HepG2 (cell line): Measurements from ENCODE around the gene TRAK1. TPM values are rescaled to one million over a fixed set of nuclear protein-coding genes. Genes with fewer than 3 reads are reported as not detected.
A peak's percentile ranks its signal among the peaks of the same experiment; 100 is the strongest.

Source experiments
- AGO1 ChIP-seq: fragments of 200-400 bp; formaldehyde crosslinking; IDR thresholded peaks from 2 replicates; pipeline ENCODE4 v1.6.1; 2017; ENCODE audit warnings: mild to moderate bottlenecking, low read depth, low read length, moderate library complexity; ENCODE audit not compliant: poor library complexity, severe bottlenecking
- ATF1 ChIP-seq: IDR thresholded peaks from 2 replicates; pipeline ENCODE4 v1.6.1; 2016; ENCODE audit warnings: mild to moderate bottlenecking, control low read depth
- ATM ChIP-seq: fragments of 450-650 bp; IDR thresholded peaks from 2 replicates; pipeline ENCODE4 v1.7.1; 2017; ENCODE audit warnings: mild to moderate bottlenecking, borderline replicate concordance
- HDAC2 ChIP-seq: sonication (generic); formaldehyde crosslinking; IDR thresholded peaks from 2 replicates; pipeline ENCODE4 v1.4.0; 2020; ENCODE audit warnings: missing genetic modification reagents
- MXD4 ChIP-seq: IDR thresholded peaks from 2 replicates; pipeline ENCODE4 v1.6.1; 2016; ENCODE audit warnings: mild to moderate bottlenecking, missing biosample characterization, missing genetic modification reagents
- NFYC ChIP-seq: IDR thresholded peaks from 2 replicates; pipeline ENCODE4 v1.6.1; 2016; ENCODE audit warnings: missing genetic modification reagents, missing compliant biosample characterization
- RAD51 ChIP-seq: fragments of 450-650 bp; IDR thresholded peaks from 2 replicates; pipeline ENCODE4 v1.6.1; 2016; ENCODE audit warnings: borderline replicate concordance
- RBM39 ChIP-seq: fragments of 200-400 bp; formaldehyde crosslinking; IDR thresholded peaks from one replicate; pipeline ENCODE4 v1.6.1; 2018; ENCODE audit warnings: antibody characterized with exemption, mild to moderate bottlenecking, low read depth, low read length; ENCODE audit not compliant: poor library complexity, severe bottlenecking
- SAFB2 ChIP-seq: sonication (generic); formaldehyde crosslinking; IDR thresholded peaks from 2 replicates; pipeline ENCODE4 v1.5.1; 2020; ENCODE audit warnings: missing genetic modification reagents, low read depth, mild to moderate bottlenecking, borderline replicate concordance
- SNRNP70 ChIP-seq: fragments of 200-400 bp; formaldehyde crosslinking; IDR thresholded peaks from 2 replicates; pipeline ENCODE4 v1.6.1; 2017; ENCODE audit warnings: mild to moderate bottlenecking, low read depth, low read length, moderate library complexity
- TCF7L2 ChIP-seq: IDR thresholded peaks from 2 replicates; pipeline ENCODE4 v1.6.1; 2011; ENCODE audit warnings: mild to moderate bottlenecking, low read depth, low read length, moderate library complexity
- ZC3H4 ChIP-seq: sonication (generic); formaldehyde crosslinking; IDR thresholded peaks from 2 replicates; pipeline ENCODE4 v1.4.0; 2020; ENCODE audit warnings: missing genetic modification reagents, borderline replicate concordance
- ZMYM4 ChIP-seq: sonication (generic); formaldehyde crosslinking; IDR thresholded peaks from 2 replicates; pipeline ENCODE4 v1.8.1; 2023; ENCODE audit warnings: mild to moderate bottlenecking, missing genetic modification reagents
- ZNF124 ChIP-seq: sonication (generic); formaldehyde crosslinking; IDR thresholded peaks from 2 replicates; pipeline ENCODE4 v1.4.0; 2020; ENCODE audit warnings: missing genetic modification reagents
- ZNF557 ChIP-seq: sonication (generic); formaldehyde crosslinking; IDR thresholded peaks from 2 replicates; pipeline ENCODE4 v1.4.0; 2020; ENCODE audit warnings: missing genetic modification reagents
- ZNF772 ChIP-seq: sonication (generic); formaldehyde crosslinking; IDR thresholded peaks from 2 replicates; pipeline ENCODE4 v1.5.0; 2020; ENCODE audit warnings: mild to moderate bottlenecking, missing genetic modification reagents
- ZNF777 ChIP-seq: sonication (generic); formaldehyde crosslinking; IDR thresholded peaks from 2 replicates; pipeline ENCODE4 v1.4.0; 2020; ENCODE audit warnings: missing genetic modification reagents
- ZSCAN21 ChIP-seq: sonication (generic); formaldehyde crosslinking; IDR thresholded peaks from 2 replicates; pipeline ENCODE4 v1.8.0; 2022; ENCODE audit warnings: mild to moderate bottlenecking, missing genetic modification reagents, moderate library complexity, borderline replicate concordance
- ZSCAN31 ChIP-seq: sonication (generic); formaldehyde crosslinking; IDR thresholded peaks from 2 replicates; pipeline ENCODE4 v1.5.0; 2020; ENCODE audit warnings: low read depth, mild to moderate bottlenecking, missing genetic modification reagents
- polyA plus RNA-seq, 8 experiments: library from polyadenylated mRNA; depleted of rRNA in 3 of 8; stranded (reverse) in 7 of 8; unstranded in 1 of 8; fragments of >200 nt; fragmentation: Illumina TruSeq in 4 of 8; extraction: Trizol in 4 of 8; gene quantifications; 2 replicates each; pipeline versions ENCODE4 v1.2.1 to v1.2.3, GENCODE V29; 2011 to 2016; ENCODE audit warnings: low read depth in 4 of 8, missing spikeins in 1 of 8, mixed read lengths in 1 of 8; ENCODE audit not compliant: insufficient read depth in 1 of 8
- total RNA-seq, 5 experiments: library from RNA; depleted of rRNA; stranded (reverse); fragments of >200 nt; fragmentation: Illumina TruSeq; extraction: Trizol; gene quantifications; 2 replicates each; pipeline ENCODE4 v1.2.3, GENCODE V29; 2016; ENCODE audit warnings: low read depth in 1 of 5
- TF ChIP-seq, protein P1 (sequence below): sonication (generic); formaldehyde crosslinking; IDR thresholded peaks from 2 replicates; pipeline ENCODE4 v1.5.0; 2020; ENCODE audit warnings: mild to moderate bottlenecking, missing genetic modification reagents
- TF ChIP-seq, protein P2 (sequence below): sonication (generic); formaldehyde crosslinking; IDR thresholded peaks from 2 replicates; pipeline ENCODE4 v1.4.0; 2020; ENCODE audit warnings: missing genetic modification reagents, mild to moderate bottlenecking, borderline replicate concordance
- TF ChIP-seq, protein P3 (sequence below): sonication (generic); formaldehyde crosslinking; IDR thresholded peaks from 2 replicates; pipeline ENCODE4 v1.4.0; 2020; ENCODE audit warnings: missing genetic modification reagents
- TF ChIP-seq, protein P4 (sequence below): sonication (generic); formaldehyde crosslinking; IDR thresholded peaks from 2 replicates; pipeline ENCODE4 v1.4.0; 2020; ENCODE audit warnings: missing genetic modification reagents, borderline replicate concordance
- TF ChIP-seq, protein P5 (sequence below): sonication (generic); formaldehyde crosslinking; IDR thresholded peaks from 2 replicates; pipeline ENCODE4 v1.5.0; 2020; ENCODE audit warnings: missing genetic modification reagents, mild to moderate bottlenecking, borderline replicate concordance

Gene TRAK1
- total and polyA plus RNA-seq, 2 of the 13 experiments (the other 11 are each of a cell fraction or from before 2014, with no cell fraction given), result 20.5 to 46.6 TPM

DNA sequence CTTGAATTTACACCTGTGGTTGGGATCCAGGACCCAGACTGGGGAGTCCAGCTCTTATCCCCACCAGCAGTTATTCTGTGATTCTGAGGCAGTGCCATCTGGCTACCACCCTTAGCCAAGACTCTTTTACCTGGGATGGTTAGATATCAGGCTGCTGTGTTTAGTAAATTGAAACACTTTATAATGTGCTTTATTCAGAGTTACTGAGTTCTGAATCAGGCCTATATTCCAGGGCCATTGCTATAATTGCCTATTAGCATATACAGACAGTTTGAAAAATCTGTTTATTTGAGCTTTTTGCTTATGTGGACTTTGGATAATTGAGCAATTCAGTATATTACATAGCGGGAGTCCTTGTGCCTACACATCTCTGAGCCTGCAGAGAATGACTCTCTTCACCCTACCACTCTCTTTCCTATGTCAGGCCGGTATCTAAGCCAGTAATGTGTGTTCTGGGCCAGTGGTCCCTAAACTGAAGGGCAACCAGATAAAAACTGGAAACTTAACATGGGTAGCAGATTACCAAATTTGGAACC lies 45.4 kb upstream of the TRAK1 start (continued):
- TF ChIP-seq, protein P1, sequence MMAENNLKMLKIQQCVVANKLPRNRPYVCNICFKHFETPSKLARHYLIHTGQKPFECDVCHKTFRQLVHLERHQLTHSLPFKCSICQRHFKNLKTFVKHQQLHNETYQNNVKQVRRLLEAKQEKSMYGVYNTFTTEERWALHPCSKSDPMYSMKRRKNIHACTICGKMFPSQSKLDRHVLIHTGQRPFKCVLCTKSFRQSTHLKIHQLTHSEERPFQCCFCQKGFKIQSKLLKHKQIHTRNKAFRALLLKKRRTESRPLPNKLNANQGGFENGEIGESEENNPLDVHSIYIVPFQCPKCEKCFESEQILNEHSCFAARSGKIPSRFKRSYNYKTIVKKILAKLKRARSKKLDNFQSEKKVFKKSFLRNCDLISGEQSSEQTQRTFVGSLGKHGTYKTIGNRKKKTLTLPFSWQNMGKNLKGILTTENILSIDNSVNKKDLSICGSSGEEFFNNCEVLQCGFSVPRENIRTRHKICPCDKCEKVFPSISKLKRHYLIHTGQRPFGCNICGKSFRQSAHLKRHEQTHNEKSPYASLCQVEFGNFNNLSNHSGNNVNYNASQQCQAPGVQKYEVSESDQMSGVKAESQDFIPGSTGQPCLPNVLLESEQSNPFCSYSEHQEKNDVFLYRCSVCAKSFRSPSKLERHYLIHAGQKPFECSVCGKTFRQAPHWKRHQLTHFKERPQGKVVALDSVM (CRISPR knock-in tag), result no peak
- TF ChIP-seq, protein P2, sequence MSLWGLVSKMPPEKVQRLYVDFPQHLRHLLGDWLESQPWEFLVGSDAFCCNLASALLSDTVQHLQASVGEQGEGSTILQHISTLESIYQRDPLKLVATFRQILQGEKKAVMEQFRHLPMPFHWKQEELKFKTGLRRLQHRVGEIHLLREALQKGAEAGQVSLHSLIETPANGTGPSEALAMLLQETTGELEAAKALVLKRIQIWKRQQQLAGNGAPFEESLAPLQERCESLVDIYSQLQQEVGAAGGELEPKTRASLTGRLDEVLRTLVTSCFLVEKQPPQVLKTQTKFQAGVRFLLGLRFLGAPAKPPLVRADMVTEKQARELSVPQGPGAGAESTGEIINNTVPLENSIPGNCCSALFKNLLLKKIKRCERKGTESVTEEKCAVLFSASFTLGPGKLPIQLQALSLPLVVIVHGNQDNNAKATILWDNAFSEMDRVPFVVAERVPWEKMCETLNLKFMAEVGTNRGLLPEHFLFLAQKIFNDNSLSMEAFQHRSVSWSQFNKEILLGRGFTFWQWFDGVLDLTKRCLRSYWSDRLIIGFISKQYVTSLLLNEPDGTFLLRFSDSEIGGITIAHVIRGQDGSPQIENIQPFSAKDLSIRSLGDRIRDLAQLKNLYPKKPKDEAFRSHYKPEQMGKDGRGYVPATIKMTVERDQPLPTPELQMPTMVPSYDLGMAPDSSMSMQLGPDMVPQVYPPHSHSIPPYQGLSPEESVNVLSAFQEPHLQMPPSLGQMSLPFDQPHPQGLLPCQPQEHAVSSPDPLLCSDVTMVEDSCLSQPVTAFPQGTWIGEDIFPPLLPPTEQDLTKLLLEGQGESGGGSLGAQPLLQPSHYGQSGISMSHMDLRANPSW, result no peak
- TF ChIP-seq ZNF124 (CRISPR knock-in tag), result no peak
- TF ChIP-seq MXD4 (CRISPR knock-in tag), result no peak
- no peak for TF ChIP-seq RAD51
- TF ChIP-seq, protein P3, sequence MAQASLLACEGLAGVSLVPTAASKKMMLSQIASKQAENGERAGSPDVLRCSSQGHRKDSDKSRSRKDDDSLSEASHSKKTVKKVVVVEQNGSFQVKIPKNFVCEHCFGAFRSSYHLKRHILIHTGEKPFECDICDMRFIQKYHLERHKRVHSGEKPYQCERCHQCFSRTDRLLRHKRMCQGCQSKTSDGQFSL, result no peak
- no peak for TF ChIP-seq ZNF777
- TF ChIP-seq TCF7L2, result no peak
- TF ChIP-seq ZNF557 (CRISPR knock-in tag), result no peak
- TF ChIP-seq ZSCAN31 (CRISPR knock-in tag), result no peak
- no peak for TF ChIP-seq ZNF772 (CRISPR knock-in tag)
- no peak for TF ChIP-seq ZSCAN21
- no peak for TF ChIP-seq SNRNP70
- TF ChIP-seq, protein P4, sequence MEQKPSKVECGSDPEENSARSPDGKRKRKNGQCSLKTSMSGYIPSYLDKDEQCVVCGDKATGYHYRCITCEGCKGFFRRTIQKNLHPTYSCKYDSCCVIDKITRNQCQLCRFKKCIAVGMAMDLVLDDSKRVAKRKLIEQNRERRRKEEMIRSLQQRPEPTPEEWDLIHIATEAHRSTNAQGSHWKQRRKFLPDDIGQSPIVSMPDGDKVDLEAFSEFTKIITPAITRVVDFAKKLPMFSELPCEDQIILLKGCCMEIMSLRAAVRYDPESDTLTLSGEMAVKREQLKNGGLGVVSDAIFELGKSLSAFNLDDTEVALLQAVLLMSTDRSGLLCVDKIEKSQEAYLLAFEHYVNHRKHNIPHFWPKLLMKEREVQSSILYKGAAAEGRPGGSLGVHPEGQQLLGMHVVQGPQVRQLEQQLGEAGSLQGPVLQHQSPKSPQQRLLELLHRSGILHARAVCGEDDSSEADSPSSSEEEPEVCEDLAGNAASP (CRISPR knock-in tag), result no peak
- no peak for TF ChIP-seq AGO1
- no peak for TF ChIP-seq ATF1 (CRISPR knock-in tag)
- no peak for TF ChIP-seq ZMYM4
- TF ChIP-seq NFYC (CRISPR knock-in tag), result no peak
- TF ChIP-seq, protein P5, sequence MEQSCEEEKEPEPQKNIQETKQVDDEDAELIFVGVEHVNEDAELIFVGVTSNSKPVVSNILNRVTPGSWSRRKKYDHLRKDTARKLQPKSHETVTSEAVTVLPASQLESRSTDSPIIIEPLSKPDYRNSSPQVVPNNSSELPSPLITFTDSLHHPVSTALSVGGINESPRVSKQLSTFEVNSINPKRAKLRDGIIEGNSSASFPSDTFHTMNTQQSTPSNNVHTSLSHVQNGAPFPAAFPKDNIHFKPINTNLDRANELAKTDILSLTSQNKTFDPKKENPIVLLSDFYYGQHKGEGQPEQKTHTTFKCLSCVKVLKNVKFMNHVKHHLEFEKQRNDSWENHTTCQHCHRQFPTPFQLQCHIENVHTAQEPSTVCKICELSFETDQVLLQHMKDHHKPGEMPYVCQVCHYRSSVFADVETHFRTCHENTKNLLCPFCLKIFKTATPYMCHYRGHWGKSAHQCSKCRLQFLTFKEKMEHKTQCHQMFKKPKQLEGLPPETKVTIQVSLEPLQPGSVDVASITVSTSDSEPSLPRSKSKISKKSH, result no peak
- no peak for TF ChIP-seq SAFB2
- peak; percentile 32; the same call in 1 of the 2 replicates for TF ChIP-seq HDAC2 (CRISPR knock-in tag)
- TF ChIP-seq ZC3H4 (CRISPR knock-in tag), result no peak
- no peak for TF ChIP-seq ATM
- TF ChIP-seq RBM39, result no peak
